Erythroblast (primary cell): ENCODE results near the gene MCTP1.

Source experiments
- GATA1 ChIP-seq: IDR thresholded peaks from 2 replicates; pipeline ENCODE4 v1.6.1; 2011; ENCODE audit warnings: low read depth, mild to moderate bottlenecking, control low read depth, low read length, moderate library complexity
- POLR2A ChIP-seq: IDR thresholded peaks from 2 replicates; pipeline ENCODE4 v1.6.1; 2011; ENCODE audit warnings: mild to moderate bottlenecking, low read length

DNA sequence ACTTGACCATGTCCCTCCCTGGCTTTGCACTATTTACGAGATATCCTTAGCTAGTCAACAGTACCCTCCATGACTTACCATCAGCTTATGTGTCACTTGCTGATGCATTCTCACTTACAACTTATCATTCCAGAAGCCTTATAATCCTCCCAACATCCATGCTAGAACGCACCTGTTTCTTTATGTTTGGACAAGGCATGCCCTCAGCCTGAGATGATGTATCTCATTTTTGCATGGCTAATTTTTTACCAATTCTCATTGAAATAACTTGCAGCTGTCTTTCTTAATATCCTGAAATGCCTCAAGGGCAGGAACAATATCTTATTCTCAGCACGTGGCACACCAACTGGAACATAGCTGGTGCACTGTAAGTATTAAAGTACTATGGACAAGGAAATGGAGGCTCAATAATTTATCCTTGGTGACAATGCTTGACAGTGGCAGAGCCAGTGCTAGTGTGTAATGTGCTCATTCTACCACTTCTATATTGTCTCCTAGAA is 384.8 kb downstream of the MCTP1 start:
- TF ChIP-seq POLR2A = no peak
- TF ChIP-seq GATA1 = no peak
